ENCODE data around the gene PNMA6E.

- no peak for TF ChIP-seq EP300 (IDR thresholded peaks at IDR 0.05)
- TF ChIP-seq CTCF (IDR thresholded peaks at IDR 0.05) = no peak
- TF ChIP-seq POLR2A (IDR thresholded peaks at IDR 0.05) = no peak
- TF ChIP-seq POLR2AphosphoS5 (IDR thresholded peaks at IDR 0.05) = no peak
These were observed 21.1 kb downstream of the PNMA6E start for GRCh38 chrX:153379971-153380581.

Measured in upper lobe of left lung (tissue), 4 donors.